ENCODE data around the gene ICOS. TPM values are rescaled to one million over a fixed set of nuclear protein-coding genes. Genes with fewer than 3 reads are reported as not detected.
"Not testable (repeated sequence)": the region's sequence is repeated elsewhere in the genome, so short reads cannot be mapped to it uniquely, and the experiment has no call there.

The ICOS gene
- total RNA-seq, 2 experiments from 2014 or later = 197 to 211 TPM

DNA sequence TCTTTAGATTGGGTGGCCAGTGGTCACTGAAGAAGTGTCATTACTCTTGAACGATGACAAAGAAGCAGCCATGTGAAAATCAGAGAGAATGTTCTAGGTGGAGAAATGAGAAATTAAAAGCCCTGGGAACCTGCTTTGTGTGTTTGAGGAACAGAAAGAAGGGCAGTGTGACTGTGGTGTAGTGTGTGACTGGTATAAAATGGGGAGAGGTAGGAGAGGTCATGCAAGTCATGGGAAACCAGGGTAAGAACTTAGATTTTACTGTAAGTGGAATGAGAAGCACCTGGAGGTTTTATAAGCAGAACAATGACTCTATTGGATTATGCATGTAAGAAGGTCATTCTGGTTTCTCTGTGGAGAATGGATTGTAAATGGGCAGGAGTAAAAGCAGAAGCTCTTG, 12.2 kb downstream of the ICOS start:
- no peak for DNase-seq
- H3K4me3 Mint-ChIP-seq = peak overlapping the region; percentile 49
- intact Hi-C loops (cut with micrococcal nuclease) = loop anchor here (1.0 kb wide), 4 partner anchors 8 to 71 kb away; no protein-coding TSS in a partner anchor
- H3K27me3 Mint-ChIP-seq (ENCODE audit: low read depth) = no peaks in the 10 kb centered on the region
- H3K36me3 Mint-ChIP-seq (ENCODE audit: low read depth) = peaks cover 73% of the 10 kb centered on the region
- CTCF ChIA-PET = interaction anchor here (1.4 kb wide), 1 partner anchor 20 kb away, joined by 3 read pairs; no protein-coding TSS in a partner anchor
- peaks cover 90% of the 10 kb centered on the region for H3K4me1 Mint-ChIP-seq (ENCODE audit: low read depth)
- peak overlapping the region; percentile 70 for H3K27ac Mint-ChIP-seq
- no peaks in the 10 kb centered on the region for H3K9me3 Mint-ChIP-seq

DNA sequence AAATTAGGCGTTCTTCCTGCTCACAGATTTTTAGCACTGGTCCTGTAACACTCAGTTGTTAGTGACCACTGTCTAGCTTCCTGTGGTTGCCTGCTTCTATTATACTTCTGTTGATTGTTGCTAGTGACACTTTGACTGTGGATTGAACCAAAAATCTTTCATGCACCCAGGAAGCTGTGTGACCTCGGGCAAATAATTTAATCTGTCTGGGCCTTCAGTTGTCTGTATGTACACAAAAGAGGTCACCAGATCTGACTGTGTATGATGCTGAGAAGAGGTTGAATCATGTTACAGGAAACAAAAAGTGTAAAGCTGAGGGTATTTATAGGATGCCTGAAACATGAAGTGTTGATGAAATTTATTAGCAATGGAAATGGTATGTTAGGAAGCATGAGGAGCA, 12.7 kb downstream of the ICOS start:
- H3K27me3 Mint-ChIP-seq (ENCODE audit: low read depth) = no peaks in the 10 kb centered on the region
- no peak for DNase-seq
- intact Hi-C loops (cut with micrococcal nuclease) = loop anchor here (1.0 kb wide), 3 partner anchors 9 to 48 kb away; no protein-coding TSS in a partner anchor
- peaks cover 87% of the 10 kb centered on the region for H3K4me1 Mint-ChIP-seq (ENCODE audit: low read depth)
- peaks cover 70% of the 10 kb centered on the region for H3K36me3 Mint-ChIP-seq (ENCODE audit: low read depth)
- peak overlapping the region; percentile 70 for H3K27ac Mint-ChIP-seq
- peak overlapping the region; percentile 42 for H3K4me3 Mint-ChIP-seq
- no peaks in the 10 kb centered on the region for H3K9me3 Mint-ChIP-seq
- CTCF ChIA-PET = interaction anchor here (1.4 kb wide), 1 partner anchor 21 kb away, joined by 3 read pairs; no protein-coding TSS in a partner anchor

DNA sequence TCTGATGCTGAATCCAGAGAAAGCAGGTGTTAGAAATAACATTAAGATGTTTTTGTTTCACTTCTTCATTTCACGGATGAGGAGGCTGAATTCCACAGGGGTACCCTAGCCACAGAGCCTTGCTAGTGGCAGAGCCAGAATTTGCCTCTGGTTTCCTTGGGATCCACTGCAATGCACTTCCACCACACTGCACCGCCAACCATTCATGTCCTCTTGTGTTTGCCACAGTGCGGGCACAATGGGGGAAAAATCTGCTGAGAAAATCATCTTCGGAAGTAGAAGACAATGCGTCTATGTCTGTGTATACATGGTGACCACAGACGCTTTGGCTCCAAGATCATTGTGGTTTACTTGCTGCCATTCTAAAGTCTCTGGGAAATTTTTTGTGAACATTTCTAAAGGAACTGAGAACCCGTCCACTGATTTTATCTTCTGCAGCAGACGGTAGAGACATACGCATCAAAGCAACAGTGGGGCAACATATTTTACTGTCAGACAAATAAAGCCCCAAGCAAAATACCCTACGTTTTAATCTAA, 14.9 kb downstream of the ICOS start:
- H3K9me3 Mint-ChIP-seq = no peaks in the 10 kb centered on the region
- DNase-seq = no peak
- peaks cover 82% of the 10 kb centered on the region for H3K4me1 Mint-ChIP-seq (ENCODE audit: low read depth)
- intact Hi-C loops (cut with micrococcal nuclease) = loop anchor here (1.0 kb wide), 1 partner anchor 37 kb away; no protein-coding TSS in a partner anchor
- peak overlapping the region; percentile 76 for H3K27ac Mint-ChIP-seq
- peak overlapping the region; percentile 68 for H3K4me3 Mint-ChIP-seq
- CTCF ChIA-PET = interaction anchor here (0.6 to 1.5 kb wide), 3 partner anchors 32 to 101 kb away, joined by 3 to 5 read pairs (median 4); no protein-coding TSS in a partner anchor
- no peaks in the 10 kb centered on the region for H3K27me3 Mint-ChIP-seq (ENCODE audit: low read depth)
- H3K36me3 Mint-ChIP-seq (ENCODE audit: low read depth) = peaks cover 68% of the 10 kb centered on the region

DNA sequence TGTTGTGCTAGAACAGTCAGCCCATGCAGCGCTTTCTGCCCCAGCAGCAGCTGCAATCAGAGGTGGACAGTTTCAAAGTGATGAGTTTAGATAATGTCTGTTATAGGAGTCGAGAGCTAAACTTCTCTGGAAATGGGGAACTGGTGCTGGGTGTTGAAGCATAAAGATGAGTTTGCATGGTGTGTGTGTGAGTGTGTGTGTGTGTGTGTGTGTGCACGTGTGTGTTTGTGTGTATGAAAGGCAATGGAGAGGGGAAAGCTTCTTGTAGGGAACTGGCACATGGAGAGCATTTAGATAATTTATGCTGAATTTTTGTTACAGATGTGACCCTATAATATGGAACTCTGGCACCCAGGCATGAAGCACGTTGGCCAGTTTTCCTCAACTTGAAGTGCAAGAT, 22.7 kb downstream of the ICOS start:
- H3K4me3 Mint-ChIP-seq = no peak overlapping the region

DNA sequence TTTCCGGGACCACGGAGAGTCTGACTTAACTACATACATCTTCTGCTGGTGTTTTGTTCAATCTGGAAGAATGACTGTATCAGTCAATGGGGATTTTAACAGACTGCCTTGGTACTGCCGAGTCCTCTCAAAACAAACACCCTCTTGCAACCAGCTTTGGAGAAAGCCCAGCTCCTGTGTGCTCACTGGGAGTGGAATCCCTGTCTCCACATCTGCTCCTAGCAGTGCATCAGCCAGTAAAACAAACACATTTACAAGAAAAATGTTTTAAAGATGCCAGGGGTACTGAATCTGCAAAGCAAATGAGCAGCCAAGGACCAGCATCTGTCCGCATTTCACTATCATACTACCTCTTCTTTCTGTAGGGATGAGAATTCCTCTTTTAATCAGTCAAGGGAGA, 23.1 kb downstream of the ICOS start:
- intact Hi-C loops (cut with micrococcal nuclease) = no loop called here
- peaks cover 49% of the 10 kb centered on the region for H3K4me1 Mint-ChIP-seq (ENCODE audit: low read depth)
- H3K4me3 Mint-ChIP-seq = no peak overlapping the region
- DNase-seq = no peak
- H3K36me3 Mint-ChIP-seq (ENCODE audit: low read depth) = peaks cover 59% of the 10 kb centered on the region
- CTCF ChIA-PET = interaction anchor here (1.9 to 2.6 kb wide), 2 partner anchors 10 to 64 kb away, joined by 4 to 10 read pairs; no protein-coding TSS in a partner anchor
- peak overlapping the region; percentile 24 for H3K27ac Mint-ChIP-seq
- no peaks in the 10 kb centered on the region for H3K27me3 Mint-ChIP-seq (ENCODE audit: low read depth)
- no peaks in the 10 kb centered on the region for H3K9me3 Mint-ChIP-seq

More for the DNA sequence above, 22.7 kb downstream of the ICOS start:
- Mint-ChIP-seq H3K4me1 (ENCODE audit: low read depth) (peaks cover 53% of the 10 kb centered on the region), H3K9me3 (no peaks in the 10 kb centered on the region), H3K36me3 (ENCODE audit: low read depth) (peaks cover 62% of the 10 kb centered on the region), H3K27ac (peak overlapping the region; percentile 1), H3K27me3 (ENCODE audit: low read depth) (no peaks in the 10 kb centered on the region)
- no peak for DNase-seq
- CTCF ChIA-PET = interaction anchor here (1.9 to 2.6 kb wide), 2 partner anchors 10 to 64 kb away, joined by 4 to 10 read pairs; no protein-coding TSS in a partner anchor
- intact Hi-C loops (cut with micrococcal nuclease) = no loop called here

DNA sequence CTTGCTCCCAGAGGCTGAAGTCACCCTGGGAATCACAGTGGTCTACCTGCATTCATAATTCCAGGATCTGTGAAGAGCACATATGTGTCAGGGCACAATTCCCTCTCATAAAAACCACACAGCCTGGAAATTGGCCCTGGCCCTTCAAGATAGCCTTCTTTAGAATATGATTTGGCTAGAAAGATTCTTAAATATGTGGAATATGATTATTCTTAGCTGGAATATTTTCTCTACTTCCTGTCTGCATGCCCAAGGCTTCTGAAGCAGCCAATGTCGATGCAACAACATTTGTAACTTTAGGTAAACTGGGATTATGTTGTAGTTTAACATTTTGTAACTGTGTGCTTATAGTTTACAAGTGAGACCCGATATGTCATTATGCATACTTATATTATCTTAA, 24.2 kb downstream of the ICOS start:
- DNase-seq = no peak
- Mint-ChIP-seq H3K4me3 (no peak overlapping the region), H3K9me3 (no peaks in the 10 kb centered on the region), H3K36me3 (ENCODE audit: low read depth) (peaks cover 49% of the 10 kb centered on the region), H3K4me1 (ENCODE audit: low read depth) (peaks cover 39% of the 10 kb centered on the region), H3K27ac (no peak overlapping the region), H3K27me3 (ENCODE audit: low read depth) (no peaks in the 10 kb centered on the region)
- intact Hi-C loops (cut with micrococcal nuclease) = no loop called here
- CTCF ChIA-PET = interaction anchor here (2.6 kb wide), 1 partner anchor 9 kb away, joined by 10 read pairs; no protein-coding TSS in a partner anchor

DNA sequence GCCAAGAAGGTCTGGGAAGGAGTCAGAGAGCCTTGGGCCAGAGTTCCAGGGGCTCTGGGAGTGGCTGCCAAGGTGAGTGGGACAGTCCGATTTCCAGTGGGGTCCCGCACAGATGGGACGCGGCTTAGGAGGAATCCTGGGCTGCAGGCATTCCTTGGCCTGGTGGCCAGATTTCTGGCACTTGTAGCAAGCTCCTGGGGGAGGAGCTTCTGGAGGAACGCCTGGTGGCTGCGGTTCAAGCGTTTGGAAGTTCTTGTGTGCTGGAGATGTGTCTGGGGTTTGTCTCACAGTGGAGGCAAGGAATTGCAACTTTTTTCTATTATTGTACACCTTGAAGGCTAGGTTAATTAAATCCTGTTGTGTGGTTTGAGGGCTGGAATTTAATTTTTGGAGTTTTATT, 28.6 kb downstream of the ICOS start:
- H3K27me3 Mint-ChIP-seq (ENCODE audit: low read depth); H3K4me3 Mint-ChIP-seq; H3K9me3 Mint-ChIP-seq; DNase-seq; H3K4me1 Mint-ChIP-seq (ENCODE audit: low read depth); intact Hi-C loops (cut with micrococcal nuclease); H3K27ac Mint-ChIP-seq; CTCF ChIA-PET: not testable (repeated sequence)
- peaks cover 12% of the 10 kb centered on the region for H3K36me3 Mint-ChIP-seq (ENCODE audit: low read depth)

DNA sequence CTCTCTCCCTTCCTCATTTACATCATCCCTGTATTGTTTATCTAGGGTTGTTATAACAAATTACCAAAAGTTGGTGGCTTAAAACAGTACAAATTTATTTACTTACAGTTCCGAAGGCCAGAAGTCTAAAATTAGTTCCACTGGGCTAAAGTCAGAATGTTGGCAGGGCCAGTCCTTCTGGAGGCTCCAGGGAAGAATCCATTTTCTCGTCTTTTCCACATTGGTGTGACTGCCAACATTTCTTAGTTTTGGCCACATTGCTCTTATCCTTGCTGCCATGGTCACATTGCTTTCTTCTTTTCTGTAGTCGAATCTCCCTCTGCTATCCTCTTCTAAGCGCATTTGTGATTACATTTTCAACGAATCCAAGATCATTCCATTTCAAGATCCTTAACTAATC, 34.7 kb downstream of the ICOS start:
- H3K4me1 Mint-ChIP-seq (ENCODE audit: low read depth) = peaks cover 17% of the 10 kb centered on the region
- no peaks in the 10 kb centered on the region for H3K9me3 Mint-ChIP-seq
- H3K4me3 Mint-ChIP-seq = no peak overlapping the region
- no peaks in the 10 kb centered on the region for H3K36me3 Mint-ChIP-seq (ENCODE audit: low read depth)
- no peak for DNase-seq
- H3K27me3 Mint-ChIP-seq (ENCODE audit: low read depth) = no peaks in the 10 kb centered on the region
- intact Hi-C loops (cut with micrococcal nuclease) = no loop called here
- CTCF ChIA-PET = interaction anchor here (3.4 kb wide), 1 partner anchor 12 kb away, joined by 10 read pairs; no protein-coding TSS in a partner anchor
- no peak overlapping the region for H3K27ac Mint-ChIP-seq

DNA sequence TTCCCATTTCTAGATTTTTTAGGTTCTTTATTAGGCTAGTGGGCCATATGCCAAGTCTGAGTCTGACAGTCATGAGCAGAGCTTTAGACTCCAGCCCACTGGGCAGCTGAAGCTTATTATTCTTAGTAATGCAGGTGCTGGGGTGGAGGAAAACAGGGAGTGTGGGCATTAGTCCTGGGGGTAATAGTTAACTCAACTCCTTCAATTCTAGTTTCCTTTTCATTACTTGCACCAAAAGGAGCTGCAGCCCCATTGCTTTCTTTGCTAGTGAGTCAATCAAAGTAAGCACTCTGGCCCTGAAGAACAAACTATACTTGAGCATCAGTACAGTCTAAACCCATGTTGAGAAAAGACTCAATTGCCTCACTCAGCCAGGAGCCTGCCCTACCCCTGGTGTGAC, 35.5 kb downstream of the ICOS start:
- Mint-ChIP-seq H3K27ac (no peak overlapping the region), H3K27me3 (ENCODE audit: low read depth) (no peaks in the 10 kb centered on the region), H3K4me1 (ENCODE audit: low read depth) (peaks cover 17% of the 10 kb centered on the region), H3K9me3 (no peaks in the 10 kb centered on the region), H3K4me3 (no peak overlapping the region), H3K36me3 (ENCODE audit: low read depth) (no peaks in the 10 kb centered on the region)
- DNase-seq = no peak
- intact Hi-C loops (cut with micrococcal nuclease) = no loop called here
- CTCF ChIA-PET = interaction anchor here (0.7 kb wide), 1 partner anchor 28 kb away, joined by 3 read pairs; no protein-coding TSS in a partner anchor

DNA sequence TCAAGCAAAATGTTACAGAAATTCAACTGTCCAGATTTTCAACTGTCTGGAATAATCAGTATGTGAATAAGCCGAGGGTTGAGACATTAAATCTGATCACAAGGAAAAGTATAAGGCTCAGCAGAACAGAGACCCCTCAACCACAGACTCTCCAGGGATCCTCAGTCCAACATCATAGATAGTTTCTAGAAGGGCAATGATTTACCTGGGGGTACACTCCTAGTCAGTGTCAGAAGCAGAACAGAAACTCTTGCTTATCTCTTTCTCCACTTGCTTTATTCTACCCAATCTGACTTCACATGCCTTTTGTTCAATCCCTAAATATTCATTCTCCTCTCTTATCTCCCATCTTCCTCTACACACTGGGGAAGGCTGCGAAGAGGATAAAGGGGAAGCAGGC, 36.4 kb downstream of the ICOS start:
- no peak overlapping the region for H3K27ac Mint-ChIP-seq

DNA sequence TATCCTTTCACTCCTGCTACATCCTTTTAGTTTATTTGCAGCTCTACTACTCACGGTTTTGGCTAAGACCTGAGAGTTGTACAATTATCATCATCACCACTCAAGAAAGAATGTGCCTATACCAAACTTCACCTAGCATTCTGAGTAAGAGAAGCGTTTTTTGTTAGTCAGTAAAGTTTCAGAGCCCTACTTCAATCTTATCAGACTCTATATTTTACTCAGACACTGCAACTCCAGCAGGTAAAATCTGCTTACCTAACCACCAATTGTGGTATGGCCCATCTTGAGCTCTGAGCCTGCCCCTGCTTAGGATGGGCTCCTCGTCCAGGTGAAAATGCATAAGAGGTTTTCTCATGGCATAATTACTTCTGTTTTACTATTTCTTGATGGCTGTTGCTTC, 37.1 kb downstream of the ICOS start:
- H3K27ac Mint-ChIP-seq = no peak overlapping the region
- no peak overlapping the region for H3K4me3 Mint-ChIP-seq
- H3K9me3 Mint-ChIP-seq = no peaks in the 10 kb centered on the region
- CTCF ChIA-PET = interaction anchor here (0.9 to 1.6 kb wide), 2 partner anchors 11 to 78 kb away, joined by 3 to 4 read pairs; no protein-coding TSS in a partner anchor
- H3K36me3 Mint-ChIP-seq (ENCODE audit: low read depth) = no peaks in the 10 kb centered on the region
- H3K27me3 Mint-ChIP-seq (ENCODE audit: low read depth) = no peaks in the 10 kb centered on the region
- intact Hi-C loops (cut with micrococcal nuclease) = loop anchor here (1.0 kb wide), 6 partner anchors 15 to 54 kb away; no protein-coding TSS in a partner anchor
- DNase-seq = peak; percentile 45
- H3K4me1 Mint-ChIP-seq (ENCODE audit: low read depth) = peaks cover 17% of the 10 kb centered on the region

More for the DNA sequence above, 36.4 kb downstream of the ICOS start:
- Mint-ChIP-seq H3K4me3 (no peak overlapping the region), H3K27me3 (ENCODE audit: low read depth) (no peaks in the 10 kb centered on the region), H3K36me3 (ENCODE audit: low read depth) (no peaks in the 10 kb centered on the region), H3K4me1 (ENCODE audit: low read depth) (peaks cover 17% of the 10 kb centered on the region), H3K9me3 (no peaks in the 10 kb centered on the region)
- CTCF ChIA-PET = interaction anchor here (1.6 kb wide), 1 partner anchor 12 kb away, joined by 4 read pairs; no protein-coding TSS in a partner anchor
- DNase-seq = no peak
- intact Hi-C loops (cut with micrococcal nuclease) = loop anchor here (1.0 kb wide), 6 partner anchors 15 to 54 kb away; no protein-coding TSS in a partner anchor

DNA sequence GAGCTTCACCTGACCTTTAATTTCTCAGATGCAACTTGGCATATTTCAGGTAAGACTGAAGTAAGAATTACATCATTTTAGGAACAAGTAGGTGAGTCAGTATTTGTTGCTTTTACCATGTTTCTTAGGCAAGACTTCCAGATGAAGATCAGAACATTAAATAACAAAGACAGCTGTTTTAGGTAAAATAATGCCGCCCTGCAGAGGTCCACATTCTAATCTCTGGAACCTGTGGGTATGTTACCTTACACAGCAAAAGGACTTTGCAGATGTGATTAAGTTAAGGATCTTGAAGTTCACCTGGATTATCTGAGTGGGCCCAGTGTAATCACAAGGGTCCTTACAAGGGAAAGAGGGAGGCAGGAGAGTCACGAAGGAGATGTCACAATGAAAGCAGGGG, 39.3 kb downstream of the ICOS start:
- intact Hi-C loops (cut with micrococcal nuclease) = no loop called here
- CTCF ChIA-PET = interaction anchor here (1.0 to 1.5 kb wide), 3 partner anchors 9 to 96 kb away, joined by 3 to 5 read pairs (median 4); no protein-coding TSS in a partner anchor

More for the DNA sequence above, 39.3 kb downstream of the ICOS start:
- H3K27ac Mint-ChIP-seq = no peak overlapping the region
- no peak for DNase-seq
- no peak overlapping the region for H3K4me3 Mint-ChIP-seq
- H3K4me1 Mint-ChIP-seq (ENCODE audit: low read depth) = peaks cover 17% of the 10 kb centered on the region
- no peaks in the 10 kb centered on the region for H3K9me3 Mint-ChIP-seq
- no peaks in the 10 kb centered on the region for H3K36me3 Mint-ChIP-seq (ENCODE audit: low read depth)
- no peaks in the 10 kb centered on the region for H3K27me3 Mint-ChIP-seq (ENCODE audit: low read depth)
